Measurements from ENCODE around the gene GPR4. TPM values are rescaled to one million over a fixed set of nuclear protein-coding genes. Genes with fewer than 3 reads are reported as not detected.

Gene GPR4
- total RNA-seq = 5.1 TPM
- long read RNA-seq, transcript GPR4-201 (2 exons, 3,048 nt) = major isoform, 6 of 7 reads
- long read RNA-seq, partial matches to known transcripts = 0 of 7 reads
- long read RNA-seq, other reads (novel, unspliced or antisense) = 1 of 7 reads

DNA sequence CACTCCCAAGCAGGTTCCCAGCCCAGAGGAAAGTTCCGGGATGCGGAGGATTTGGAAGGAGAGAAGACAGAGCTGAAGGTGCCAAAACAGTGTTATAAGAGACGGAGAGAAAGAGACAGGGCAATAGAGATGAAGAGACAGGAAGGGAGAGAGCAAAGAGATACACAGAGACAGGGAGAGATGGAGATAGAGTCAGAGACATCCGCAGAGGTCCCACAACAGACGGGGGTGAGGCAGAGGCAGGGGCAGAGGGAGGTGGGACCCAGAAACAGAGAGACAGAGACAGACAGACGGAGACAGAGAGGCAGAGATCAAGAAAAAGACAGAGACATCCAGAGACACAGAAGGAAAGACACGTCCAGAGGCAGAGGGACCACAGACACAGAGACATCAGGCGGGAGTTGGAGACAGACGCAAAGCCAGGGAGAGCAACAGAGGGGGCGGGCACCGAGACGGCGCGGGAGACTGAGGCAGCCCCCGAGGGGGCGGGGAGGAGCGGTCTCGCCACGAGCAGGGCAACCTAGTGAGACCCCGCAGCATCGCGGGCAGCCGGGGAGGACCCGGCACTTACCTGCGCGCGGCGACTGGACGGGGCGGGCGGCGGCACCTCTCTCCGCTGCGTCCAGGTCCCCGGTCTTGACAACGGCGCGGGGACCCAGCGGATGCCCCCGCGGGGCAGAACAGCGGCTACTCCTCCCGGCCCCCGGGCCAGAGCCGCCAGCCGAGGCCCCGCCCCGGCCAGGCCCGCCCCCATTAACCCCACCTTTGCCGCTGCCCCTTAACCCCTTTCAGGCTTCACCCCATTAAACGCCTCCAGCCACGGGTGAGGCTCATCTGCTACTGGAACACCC lies at the start of gene GPR4:
GPR4 (minus strand) TSS at position 689 of the 851 bp plus-strand sequence. CDS start 10,346 bp downstream, outside the sequence.
- Histone ChIP-seq H3K27ac (replicated peaks) (peak within 1 kb of the TSS; percentile 91), H3K36me3 (no peaks in the 10 kb centered on the region), H3K4me1 (peaks cover 59% of the 10 kb centered on the region), H3K4me3 (peak within 1 kb of the TSS; percentile 77), H3K27me3 (ENCODE audit: low read depth) (peaks cover 70% of the 10 kb centered on the region), H3K9me3 (replicated peaks) (no peaks in the 10 kb centered on the region)
- DNase-seq = peak; percentile 37
- TF ChIP-seq, protein P1, sequence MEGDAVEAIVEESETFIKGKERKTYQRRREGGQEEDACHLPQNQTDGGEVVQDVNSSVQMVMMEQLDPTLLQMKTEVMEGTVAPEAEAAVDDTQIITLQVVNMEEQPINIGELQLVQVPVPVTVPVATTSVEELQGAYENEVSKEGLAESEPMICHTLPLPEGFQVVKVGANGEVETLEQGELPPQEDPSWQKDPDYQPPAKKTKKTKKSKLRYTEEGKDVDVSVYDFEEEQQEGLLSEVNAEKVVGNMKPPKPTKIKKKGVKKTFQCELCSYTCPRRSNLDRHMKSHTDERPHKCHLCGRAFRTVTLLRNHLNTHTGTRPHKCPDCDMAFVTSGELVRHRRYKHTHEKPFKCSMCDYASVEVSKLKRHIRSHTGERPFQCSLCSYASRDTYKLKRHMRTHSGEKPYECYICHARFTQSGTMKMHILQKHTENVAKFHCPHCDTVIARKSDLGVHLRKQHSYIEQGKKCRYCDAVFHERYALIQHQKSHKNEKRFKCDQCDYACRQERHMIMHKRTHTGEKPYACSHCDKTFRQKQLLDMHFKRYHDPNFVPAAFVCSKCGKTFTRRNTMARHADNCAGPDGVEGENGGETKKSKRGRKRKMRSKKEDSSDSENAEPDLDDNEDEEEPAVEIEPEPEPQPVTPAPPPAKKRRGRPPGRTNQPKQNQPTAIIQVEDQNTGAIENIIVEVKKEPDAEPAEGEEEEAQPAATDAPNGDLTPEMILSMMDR (IDR thresholded peaks at IDR 0.05; ENCODE audit: borderline replicate concordance) = no peak
- intact Hi-C loops (cut with micrococcal nuclease) = no loop called here

DNA sequence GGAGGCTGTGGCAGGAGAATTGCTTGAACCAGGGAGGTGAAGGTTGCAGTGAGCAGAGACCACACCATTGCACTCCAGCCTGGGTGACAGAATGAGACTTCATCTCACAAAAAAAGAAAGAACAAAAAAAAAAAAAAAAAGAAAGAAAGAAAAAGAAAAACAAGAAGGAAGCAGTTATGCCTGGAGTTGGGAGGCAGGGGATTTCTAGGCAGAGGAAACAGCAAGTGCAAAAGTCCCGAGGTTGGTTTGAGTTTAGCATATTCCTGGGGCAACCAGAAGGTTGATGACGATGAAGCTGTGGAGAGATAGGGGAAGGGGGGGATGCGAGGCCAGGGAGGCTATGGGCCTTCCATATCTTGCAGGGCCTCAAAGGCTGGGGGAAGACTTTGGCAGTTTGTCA lies 48.7 kb upstream of the GPR4 start:
- intact Hi-C loops (cut with micrococcal nuclease) = no loop called here
- Histone ChIP-seq H3K27ac (replicated peaks) (no peak overlapping the region), H3K27me3 (ENCODE audit: low read depth) (peaks cover 20% of the 10 kb centered on the region), H3K9me3 (replicated peaks) (no peaks in the 10 kb centered on the region), H3K36me3 (no peaks in the 10 kb centered on the region), H3K4me1 (peaks cover 7% of the 10 kb centered on the region), H3K4me3 (no peak overlapping the region)
- no peak for DNase-seq
- TF ChIP-seq, protein P1 (IDR thresholded peaks at IDR 0.05; ENCODE audit: borderline replicate concordance) = no peak

DNA sequence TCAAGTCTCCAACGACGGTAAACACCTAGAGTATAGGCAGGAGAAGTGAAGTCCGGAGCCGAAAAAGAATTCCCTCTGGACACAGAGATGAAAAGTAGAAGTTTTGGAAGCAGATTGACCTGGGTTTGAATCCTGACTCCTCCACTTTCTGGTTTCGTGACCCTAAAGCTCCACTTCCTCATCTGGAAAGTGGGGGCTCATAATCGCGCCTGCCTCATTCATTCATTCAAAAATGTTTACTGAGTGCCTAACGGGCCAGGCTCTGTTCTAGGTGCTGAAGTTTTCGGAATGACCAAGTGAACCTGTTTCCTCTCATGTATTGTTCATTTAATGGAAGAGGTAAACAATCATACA lies 44.3 kb upstream of the GPR4 start:
- Histone ChIP-seq H3K9me3 (replicated peaks) (no peaks in the 10 kb centered on the region), H3K27me3 (ENCODE audit: low read depth) (peaks cover 7% of the 10 kb centered on the region), H3K27ac (replicated peaks) (no peak overlapping the region), H3K36me3 (no peaks in the 10 kb centered on the region), H3K4me1 (peaks cover 38% of the 10 kb centered on the region), H3K4me3 (peak overlapping the region; percentile 72)
- DNase-seq = no peak
- intact Hi-C loops (cut with micrococcal nuclease) = loop anchor here (10.0 kb wide), 1 partner anchor 122 kb away; no protein-coding TSS in a partner anchor
- TF ChIP-seq, protein P1 (IDR thresholded peaks at IDR 0.05; ENCODE audit: borderline replicate concordance) = no peak

DNA sequence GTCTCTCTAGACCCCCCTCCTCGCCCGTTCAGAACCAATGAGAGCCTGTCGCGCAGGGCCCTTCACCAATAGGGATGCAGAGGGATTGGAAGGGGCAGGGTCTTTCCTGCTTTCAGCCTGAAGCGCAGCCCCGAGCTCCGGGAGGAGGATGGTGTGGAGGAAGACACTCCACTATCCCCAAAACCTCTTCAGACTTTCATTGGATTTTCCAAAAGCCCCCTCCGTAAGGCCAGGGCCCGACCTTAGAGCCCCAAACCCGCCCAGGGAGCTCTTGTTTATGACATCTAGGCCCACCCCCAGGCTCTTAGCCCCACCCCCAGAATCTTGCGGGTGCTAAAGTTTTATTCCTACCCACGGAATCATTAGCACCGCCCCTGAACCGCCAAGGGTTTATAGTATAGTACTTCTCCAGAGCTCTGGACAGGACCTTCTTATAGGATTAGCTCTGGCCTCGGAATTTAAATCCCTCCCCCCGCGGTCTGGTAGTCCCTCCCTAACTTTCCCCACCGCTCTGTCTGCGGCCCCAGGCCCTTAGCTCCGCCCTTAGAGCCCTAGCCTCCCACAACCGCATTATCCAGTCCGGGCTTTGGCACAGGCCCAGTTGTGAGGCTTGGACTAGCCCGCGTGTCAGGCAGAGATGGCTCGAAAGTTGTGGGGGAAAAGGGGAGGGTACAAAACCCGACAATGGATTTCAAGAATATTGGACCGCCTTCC lies 43.8 kb upstream of the GPR4 start:
- peaks cover 7% of the 10 kb centered on the region for H3K27me3 ChIP-seq (ENCODE audit: low read depth)
- peak overlapping the region; percentile 72 for H3K4me3 ChIP-seq
- DNase-seq = peak; percentile 82
- peak overlapping the region; percentile 69 for H3K27ac ChIP-seq (replicated peaks)
- TF ChIP-seq, protein P1 (IDR thresholded peaks at IDR 0.05; ENCODE audit: borderline replicate concordance) = no peak
- no peaks in the 10 kb centered on the region for H3K36me3 ChIP-seq
- H3K9me3 ChIP-seq (replicated peaks) = no peaks in the 10 kb centered on the region
- intact Hi-C loops (cut with micrococcal nuclease) = loop anchor here (10.0 kb wide), 1 partner anchor 121 kb away; no protein-coding TSS in a partner anchor
- H3K4me1 ChIP-seq = peaks cover 43% of the 10 kb centered on the region

DNA sequence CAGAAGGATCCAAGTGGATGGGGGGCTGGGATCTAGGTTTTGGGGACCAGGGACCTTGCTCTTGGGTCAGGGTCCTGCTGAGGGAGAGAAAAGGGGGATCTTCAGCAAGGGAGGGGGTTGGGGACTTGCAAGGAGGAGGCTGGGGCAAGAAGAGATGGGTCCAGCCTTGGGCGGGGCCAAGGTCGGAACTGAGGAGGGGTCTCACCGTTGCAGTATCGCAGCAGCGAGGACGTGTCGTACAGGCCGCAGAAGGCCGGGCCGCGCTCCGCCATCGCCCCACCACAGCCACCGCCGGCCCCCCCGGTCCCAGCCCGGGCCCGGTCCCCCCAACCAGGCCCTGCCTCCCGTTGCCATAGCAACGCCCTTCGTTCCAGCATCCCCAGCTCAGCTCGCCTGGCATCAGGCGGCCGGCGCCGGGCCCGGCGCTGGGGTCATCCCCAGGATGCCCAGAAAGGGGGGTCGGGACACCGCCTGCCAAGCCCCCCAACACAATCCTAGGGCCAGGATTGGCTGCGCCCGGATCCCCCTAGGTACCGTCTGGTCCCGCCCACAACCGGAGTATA lies 43.1 kb upstream of the GPR4 start:
- H3K4me1 ChIP-seq = peaks cover 45% of the 10 kb centered on the region
- no peak for DNase-seq
- H3K36me3 ChIP-seq = no peaks in the 10 kb centered on the region
- peaks cover 7% of the 10 kb centered on the region for H3K27me3 ChIP-seq (ENCODE audit: low read depth)
- peak overlapping the region; percentile 72 for H3K4me3 ChIP-seq
- intact Hi-C loops (cut with micrococcal nuclease) = loop anchor here (10.0 kb wide), 1 partner anchor 120 kb away; no protein-coding TSS in a partner anchor
- no peak overlapping the region for H3K27ac ChIP-seq (replicated peaks)
- TF ChIP-seq, protein P1 (IDR thresholded peaks at IDR 0.05; ENCODE audit: borderline replicate concordance) = no peak
- no peaks in the 10 kb centered on the region for H3K9me3 ChIP-seq (replicated peaks)
